HG02798 (cell line): ENCODE data around the gene C5.
"Not testable (repeated sequence)": the region's sequence is repeated elsewhere in the genome, so short reads cannot be mapped to it uniquely, and the experiment has no call there.

ENCODE experiments used
- ATAC-seq: cut with Tn5 transposase; IDR thresholded peaks from one replicate; pipeline ENCODE4 v1.9.1; 2021; ENCODE audit warnings: mild to moderate bottlenecking; ENCODE audit not compliant: unreplicated experiment, poor library complexity

C5 gene

DNA sequence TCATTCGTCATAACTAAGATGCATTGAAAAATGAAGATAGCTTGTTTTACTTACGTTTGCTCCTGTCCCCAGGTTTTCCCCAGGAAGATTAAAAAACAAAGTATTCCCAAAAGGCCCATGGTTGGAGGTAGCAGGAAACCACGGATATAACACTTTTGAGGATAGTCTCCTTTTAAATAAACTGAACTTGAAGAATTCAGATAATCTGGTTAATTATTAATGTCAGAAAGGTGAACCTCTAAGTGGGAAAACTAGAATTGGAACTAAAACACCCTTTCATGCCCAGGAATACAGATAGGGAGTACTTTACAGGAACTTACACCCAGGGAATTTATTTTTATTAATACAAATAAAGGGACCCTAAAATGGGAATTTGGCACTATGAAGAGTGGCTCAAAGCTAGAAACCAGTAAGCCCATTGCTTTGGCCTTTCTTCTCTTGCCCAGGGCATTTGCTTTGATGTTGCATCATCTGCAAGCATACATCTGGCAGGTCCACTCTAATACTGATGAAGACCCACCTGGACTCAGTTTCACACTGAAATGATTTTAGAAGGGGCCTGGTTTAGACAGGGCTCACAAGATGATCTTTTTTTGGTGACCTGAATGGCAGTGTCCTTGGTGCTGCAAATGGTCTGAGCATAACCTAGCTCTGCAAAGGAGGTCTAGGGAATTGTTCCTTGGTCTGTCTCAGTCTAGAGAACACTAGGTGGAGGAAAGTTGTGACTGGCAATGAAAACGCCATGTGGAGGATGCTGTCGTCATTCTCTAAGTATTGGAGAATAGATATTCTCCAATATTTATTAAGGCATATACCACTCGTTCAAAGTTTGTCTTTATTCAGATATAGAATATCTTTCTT lies at the start of gene C5:
C5 (minus strand) TSS at position 148 of the 861 bp plus-strand sequence; CDS start at position 119, 29 bp downstream.
- ATAC-seq = no peak

DNA sequence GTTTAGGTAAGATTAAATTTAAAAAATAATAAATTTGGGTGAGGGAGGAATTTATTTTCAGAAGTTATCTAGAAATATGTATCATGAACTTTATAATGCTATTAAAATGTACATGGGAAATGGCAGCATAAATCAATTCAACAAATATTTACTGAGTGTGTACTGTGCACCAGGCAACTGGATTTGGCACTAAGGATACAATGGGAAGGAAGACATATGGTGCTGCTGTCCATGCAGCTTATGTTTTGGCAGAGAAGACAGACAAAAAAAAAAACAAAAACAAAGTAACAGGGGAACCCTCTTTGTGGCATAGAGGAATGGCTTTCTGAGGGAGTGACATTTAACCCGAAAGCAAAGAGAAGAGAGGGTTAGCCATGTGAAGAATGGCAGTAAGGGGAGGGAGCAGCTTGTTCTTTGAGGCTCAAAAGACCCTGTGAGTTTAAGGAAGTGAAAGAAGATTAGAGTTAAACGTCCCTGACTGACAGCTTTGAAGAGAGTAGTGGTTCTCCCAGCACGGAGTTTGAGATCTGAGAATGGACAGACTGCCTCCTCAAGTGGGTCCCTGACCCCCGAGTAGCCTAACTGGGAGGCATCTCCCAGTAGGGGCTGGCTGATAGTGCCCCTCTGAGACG lies 48.6 kb upstream of the C5 start:
- ATAC-seq = no peak

DNA sequence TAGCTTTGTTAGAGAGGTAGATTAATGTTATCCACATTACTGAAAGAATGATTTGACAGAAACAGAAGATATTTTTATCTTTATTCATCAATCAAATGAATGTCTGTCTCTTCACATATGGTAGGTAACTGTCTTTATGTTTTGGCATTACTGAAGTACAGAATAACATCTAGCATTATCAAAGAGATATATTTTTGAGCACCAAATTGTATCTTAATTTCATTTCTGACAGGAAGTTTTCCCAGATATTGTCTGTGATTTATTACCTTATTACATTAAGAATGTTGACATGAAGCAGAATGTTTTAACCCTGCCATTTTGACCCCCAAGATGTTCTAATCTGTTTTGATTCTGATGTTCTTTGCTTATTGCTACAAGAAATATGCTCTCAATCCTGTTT lies 45.0 kb upstream of the C5 start:
- ATAC-seq = no peak

DNA sequence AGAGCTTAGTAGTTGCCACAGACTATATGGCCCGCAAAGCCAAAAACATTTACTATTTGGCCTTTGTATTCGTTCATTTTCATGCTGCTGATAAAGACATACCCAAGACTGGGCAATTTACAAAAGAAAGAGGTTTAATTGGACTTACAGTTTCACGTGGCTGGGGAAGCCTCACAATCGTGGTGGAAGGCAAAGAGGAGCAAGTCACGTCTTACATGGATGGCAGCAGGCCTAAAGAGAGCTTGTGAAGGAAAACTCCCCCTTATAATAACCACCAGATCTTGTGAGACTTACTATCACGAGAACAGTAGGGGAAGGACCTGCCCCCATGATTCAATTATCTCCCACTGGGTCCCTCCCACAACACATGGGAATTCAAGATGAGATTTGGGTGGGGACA lies 40.7 kb upstream of the C5 start:
- not testable (repeated sequence) for ATAC-seq

DNA sequence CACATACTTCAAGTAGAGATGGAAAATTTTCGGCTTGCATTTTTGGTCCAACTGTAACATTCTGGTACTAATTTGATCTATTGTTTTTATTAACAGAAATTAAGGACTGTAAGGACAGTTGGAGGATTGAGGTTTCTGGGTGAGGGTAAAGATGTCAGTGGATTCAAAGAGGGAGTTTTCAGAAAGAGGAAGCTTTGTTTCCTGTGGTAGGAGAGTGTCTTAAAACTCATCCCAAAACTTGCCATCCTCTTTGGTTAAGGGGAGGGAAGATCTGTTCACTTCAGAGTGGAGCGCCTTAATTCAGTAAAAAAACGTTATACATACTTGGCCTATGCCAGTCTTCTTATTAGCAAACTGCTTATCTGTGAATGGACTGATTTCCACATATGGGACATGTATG lies 38.5 kb upstream of the C5 start:
- ATAC-seq = no peak

DNA sequence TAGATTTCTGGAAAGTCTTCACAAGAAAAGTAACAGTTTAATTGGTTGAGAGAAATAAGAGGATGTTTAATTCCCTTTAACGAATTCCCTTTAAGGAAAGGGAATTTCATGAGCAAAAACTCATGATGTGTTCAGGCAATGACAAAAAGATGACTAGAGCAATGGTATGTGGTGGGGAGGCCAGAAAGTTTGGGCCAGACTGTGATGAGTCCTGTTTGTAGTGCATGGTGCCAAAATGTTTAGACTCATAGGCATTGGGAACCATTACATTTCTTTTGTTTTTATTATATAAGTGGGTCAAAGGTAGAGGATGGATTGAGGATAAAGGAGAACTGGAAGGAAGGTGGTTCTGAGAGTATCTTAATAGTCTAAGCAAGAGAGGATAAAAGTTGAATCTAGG lies 35.6 kb upstream of the C5 start:
- ATAC-seq = no peak

DNA sequence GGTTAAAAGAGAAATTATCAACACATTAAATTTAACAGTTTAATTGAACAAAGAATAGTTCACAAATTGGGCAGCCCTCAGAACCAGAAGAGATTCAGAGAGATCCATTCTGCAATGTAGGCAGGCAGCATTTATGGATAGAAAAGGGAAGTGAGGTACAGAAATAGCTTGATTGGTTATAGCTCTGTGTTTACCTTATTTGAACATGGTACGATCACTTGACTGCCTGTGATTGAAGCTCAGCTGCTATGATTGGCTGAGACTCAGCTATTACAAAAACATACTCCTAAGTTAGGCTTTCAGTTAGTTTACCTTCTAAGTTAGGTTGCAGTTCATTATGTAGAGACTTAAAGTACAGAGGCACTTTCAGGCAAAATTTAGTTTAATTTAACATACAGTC lies 32.0 kb upstream of the C5 start:
- ATAC-seq = no peak

DNA sequence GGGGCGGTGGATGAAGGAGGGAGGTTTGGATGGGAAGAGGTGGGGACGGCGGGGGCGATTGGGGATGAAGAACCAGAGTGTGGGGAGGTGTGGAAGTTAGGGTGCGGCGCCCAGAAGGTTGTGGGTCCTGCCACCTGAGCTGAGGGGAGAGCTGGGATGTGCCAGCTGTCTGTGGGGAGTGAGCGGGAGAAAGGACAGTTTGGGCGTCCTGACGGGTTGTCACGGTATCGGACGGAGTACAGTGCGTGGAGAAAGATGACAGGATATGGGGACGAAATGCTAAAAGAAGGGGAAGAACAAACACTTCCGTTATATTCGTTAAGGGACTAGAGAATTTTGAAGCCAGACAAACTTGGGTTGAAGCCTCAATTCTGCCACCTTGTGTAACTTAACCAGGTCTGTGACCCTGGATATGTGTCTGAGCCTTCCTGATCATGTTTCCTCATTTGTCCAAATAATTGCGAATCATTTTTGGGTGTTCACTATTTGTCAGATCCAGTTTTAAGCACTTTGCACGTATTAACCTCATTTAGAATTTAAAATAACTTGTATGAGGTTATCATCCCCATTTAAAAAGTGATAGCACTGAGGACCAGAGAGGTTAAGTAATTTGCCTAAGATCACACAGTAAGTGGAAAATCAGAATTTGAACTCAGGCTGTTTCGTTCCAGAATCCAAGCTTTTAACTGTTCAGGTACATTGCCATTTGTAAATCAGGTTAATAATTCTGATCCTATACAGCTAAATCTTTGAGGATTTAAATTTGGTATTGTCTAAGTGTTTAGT lies 25.4 kb upstream of the C5 start:
- peak; percentile 1 for ATAC-seq

DNA sequence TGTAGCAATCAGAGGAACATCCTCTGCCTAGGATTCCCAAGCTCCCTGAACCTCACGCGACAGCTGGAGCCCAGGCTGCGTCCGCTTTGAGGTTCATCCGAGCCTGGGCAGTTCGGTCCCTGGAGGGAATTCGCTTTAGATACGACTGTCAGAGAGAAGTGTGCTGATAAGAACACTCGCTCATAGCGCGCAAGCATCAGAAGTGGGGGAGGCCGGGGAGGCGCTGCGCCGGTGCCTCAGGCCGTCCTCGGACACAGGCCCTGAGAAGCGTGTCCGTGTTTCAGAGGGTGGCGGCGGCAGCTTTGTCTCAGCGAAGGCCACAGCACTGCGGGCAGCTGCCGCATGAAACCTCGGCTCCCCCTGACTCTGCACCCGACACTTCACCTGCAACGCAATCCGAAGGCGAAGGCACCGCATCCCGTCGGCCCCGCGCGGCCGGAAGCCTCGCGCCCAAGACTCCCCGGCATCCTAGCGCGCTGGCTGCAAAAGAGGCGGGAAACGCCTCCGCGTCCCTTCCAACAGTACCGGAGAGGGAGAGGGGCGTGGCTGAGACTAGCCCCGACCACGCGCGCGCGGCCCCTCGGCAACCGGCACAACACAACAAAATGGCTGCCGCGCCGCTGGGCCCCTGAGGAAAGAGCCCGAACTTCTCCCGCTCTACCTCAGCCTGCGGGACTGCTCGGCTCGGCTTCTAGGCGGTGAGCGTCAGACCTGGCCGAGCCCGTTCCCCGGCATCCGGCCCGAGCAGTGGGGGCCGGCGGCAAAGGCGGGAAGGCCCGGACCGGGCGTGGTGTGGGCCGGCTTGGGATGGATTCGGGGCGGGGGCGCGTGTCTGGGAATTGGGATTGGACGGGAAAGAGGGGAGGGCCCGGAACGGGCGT lies 24.5 kb upstream of the C5 start, which contains the start of gene CNTRL:
CNTRL (plus strand) TSS at position 586 of the 881 bp plus-strand sequence. CDS start 13,372 bp downstream, outside the sequence.
- ATAC-seq = peak; percentile 81

DNA sequence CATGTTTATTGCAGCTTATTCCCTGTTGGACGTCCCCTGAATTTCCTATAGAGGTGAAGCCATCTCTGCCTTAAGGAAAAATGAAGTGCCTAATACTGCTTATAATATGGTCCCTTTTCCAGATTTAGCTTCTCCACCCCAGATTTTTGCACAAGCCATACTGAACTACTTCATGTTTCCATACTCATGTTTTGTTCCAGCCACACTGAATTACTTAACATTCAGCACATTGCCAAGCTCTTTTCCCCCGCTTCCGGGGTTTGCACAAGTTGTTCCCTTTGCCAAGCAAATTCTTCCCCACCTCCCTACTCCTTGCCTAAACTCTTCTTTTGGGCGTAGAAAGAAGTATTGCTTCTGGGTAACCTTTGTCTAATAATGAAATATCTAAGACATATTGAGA lies 23.0 kb upstream of the C5 start:
- no peak for ATAC-seq

DNA sequence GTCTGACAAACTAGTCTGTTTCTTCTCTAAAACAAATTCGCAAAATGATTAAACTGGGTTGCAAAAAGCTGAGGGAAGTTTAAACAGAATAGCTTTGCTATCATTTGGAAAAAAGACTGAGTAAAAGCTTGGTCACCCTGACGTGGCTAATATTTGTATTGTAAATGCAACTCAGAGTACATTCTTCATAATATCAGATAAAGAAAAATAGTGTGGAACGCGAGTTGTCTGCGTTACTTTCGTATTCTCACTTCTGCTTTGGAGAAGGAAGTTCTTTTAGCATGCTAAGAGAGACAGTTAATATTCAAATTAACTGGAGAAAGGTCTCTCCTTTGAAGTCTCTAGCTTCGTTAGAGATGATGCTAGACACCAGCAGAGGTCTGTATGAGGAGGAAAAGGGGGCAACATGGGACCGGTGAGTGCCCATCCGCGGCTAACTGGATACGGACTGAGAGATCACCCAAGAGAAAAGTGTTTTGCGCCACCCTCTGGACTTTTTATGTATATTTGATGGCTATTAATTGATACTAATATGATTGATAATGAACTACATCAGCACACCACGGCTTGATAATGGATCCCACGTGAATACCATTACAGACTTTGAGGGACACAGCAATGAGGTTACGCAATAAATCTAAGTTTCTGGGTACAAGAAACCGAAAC lies 21.8 kb upstream of the C5 start:
- ATAC-seq = peak; percentile 37

DNA sequence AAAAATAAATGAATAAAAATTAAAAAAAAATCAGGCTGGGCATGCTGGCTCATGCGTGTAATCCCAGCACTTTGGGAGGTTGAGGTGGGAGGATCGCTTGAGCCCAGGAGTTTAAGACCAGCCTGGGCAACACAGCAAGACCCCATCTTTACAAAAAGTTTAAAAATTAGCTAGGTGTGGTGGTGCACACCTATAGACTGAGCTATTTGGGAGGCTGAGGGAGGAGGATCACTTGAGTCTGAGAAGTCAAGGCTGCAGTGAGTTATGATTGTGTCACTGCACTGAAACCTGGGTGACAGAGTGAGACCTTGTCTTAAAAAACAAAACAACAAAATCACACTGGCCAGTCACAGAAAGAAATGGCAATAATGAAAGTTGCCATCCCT lies 21.3 kb upstream of the C5 start:
- no peak for ATAC-seq

DNA sequence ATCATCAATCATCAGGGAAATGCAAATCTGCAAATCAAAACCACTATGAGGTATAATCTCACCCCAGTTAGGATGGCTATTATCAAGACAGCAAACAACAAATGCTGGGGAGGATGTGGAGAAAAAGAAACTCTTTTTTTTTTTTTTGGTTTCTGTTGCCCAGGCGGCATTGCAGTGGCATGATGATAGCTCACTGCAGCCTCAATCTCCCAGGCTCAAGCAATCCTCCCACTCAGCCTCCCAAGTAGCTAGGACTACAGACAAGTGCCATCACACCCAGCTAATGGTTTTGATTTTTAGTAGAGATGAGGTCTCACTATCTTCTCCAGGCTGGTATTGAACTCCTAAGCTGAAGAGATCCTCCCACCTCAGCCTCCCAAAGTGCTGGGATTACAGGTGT lies 19.3 kb upstream of the C5 start:
- ATAC-seq = no peak

DNA sequence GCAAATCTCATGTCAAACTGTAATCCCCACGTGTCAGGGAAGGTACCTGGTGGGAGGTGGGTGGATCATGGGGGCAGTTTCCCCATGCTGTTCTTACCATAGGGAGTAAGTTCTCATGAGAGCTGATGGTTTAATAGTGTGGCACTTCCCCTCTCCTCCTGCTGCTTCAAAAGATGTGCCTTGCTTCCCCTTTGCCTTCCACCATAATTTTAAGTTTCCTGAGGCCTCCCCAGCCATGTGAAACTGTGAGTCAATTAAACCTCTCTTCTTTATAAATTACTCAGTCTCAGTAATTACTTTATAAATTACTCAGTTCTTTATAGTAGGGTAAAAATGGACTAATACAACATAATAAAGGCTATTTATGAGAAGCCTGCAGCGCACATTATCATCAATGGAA lies 17.6 kb upstream of the C5 start:
- no peak for ATAC-seq

DNA sequence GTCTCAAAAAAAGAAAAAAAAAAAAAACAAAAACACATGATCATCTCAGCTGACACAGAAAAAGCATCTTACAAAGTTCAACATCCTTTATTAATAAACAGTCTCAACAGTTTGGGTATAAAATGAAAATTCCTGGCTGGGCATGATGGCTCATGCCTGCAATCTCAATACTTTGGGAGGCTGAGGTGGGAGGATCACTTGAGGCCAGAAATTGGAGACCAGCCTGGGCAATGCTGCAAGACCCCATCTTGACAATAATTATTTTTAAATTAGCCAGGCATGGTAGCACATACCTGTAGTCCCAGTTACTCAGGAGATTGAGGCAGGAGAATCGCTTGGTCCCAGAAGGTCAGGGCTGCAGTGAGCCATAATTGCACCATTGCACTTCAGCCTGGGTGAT lies 16.8 kb upstream of the C5 start:
- ATAC-seq = no peak

DNA sequence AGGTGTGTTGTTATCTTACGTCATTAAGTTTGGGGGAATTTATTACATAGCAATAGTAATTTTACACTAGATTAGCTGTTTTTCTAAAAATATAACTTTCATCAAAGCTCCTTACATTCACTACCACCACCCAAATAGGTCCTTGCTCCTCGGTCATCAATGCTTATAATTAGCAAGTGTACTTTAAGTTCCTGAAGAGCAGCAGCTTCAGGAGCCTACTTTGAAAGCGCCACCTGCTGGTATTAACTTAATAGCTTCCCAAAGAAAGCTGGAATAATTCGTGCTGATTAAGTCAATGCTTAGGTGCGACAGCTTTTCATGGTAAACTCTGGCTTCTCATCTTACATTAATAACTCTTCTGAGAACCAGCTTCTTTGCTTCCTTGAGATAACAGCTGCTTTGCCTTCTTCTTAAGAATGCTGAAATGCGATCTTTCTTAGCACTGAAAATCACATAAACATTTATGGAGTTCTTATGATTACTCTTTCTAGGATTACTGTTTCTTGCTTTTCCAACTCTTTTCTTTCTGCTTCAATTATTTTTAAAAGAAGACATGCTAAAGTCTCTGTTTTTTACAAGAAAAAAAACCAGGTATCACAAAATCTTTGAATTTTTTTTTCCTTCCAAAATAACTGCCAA lies 10.0 kb upstream of the C5 start:
- no peak for ATAC-seq

DNA sequence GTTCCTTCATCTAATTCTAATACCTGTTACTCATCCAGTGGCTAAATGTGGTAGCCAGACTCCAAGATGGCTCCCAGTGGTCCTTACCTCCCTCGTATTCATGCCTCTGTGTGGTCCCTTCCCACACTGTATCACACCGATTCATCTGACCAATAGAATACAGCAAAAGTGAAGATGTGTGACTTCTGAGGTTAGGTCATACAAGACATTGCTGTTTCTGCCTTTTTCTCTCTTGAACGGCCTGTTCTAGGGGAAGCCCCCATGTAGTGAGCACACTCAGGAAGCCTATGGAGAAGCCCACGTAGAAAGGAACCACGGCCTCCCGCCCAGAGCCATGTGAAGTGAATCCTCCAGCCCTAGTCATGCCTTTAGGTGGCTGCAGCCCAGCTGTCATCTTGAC lies 9.4 kb upstream of the C5 start:
- no peak for ATAC-seq

DNA sequence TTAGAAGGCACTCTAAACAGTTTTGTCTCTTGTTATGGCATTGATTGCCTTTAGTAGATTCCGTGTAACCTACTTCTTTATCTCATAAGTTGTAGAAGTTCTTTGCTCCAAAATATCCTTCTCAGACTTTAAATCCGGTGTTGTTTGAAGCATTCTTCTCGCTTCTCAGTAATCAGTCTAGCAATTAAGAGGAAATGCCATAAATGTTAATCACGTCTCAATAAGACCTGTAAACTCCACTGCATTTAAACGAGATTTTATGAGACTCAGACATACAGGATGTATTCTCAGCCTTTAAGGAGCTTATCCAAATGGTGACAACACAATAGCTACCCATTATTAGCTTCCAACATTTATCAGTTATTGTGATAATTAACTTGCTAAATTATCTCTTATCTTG lies 7.7 kb upstream of the C5 start:
- ATAC-seq = no peak

DNA sequence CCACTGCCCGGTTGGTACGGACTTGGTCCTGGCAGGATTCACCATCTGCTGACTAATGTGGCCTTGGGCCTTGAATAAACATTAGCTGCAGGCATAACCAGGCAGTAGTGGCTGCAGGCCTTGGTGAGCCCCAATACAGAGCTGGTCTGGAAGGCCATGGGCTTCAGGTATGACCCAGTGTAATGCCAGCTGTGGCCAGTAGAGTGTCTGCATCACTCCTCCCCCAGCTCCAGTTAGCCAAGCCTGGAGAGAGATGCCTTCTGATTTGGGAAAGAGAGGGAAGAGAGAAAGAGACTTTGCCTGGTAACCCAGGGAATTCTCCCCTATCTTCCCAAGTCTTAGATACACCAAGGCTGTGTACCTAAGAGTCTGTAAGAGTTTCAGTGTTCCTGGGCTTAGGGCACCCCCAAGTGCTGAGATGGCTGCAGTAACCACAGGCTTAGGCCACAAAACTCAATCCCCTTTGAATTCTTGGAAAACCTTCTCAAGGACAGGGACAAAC lies 5.6 kb upstream of the C5 start:
- no peak for ATAC-seq
